Measurements from ENCODE around the gene ZBTB3. TPM values are rescaled to one million over a fixed set of nuclear protein-coding genes. Genes with fewer than 3 reads are reported as not detected.
"Not testable (repeated sequence)": the region's sequence is repeated elsewhere in the genome, so short reads cannot be mapped to it uniquely, and the experiment has no call there.

Gene ZBTB3
- total RNA-seq, 2 experiments from 2014 or later, result 14.0 to 17.1 TPM

- DNase-seq (no peak), ATAC-seq (ENCODE audit: low read depth) (no peak)
- Mint-ChIP-seq H3K36me3 (peaks cover 3% of the 10 kb centered on the region), H3K4me1 (peaks cover 8% of the 10 kb centered on the region), H3K9me3 (no peaks in the 10 kb centered on the region), H3K27me3 (no peaks in the 10 kb centered on the region), H3K4me3 (no peak overlapping the region), H3K27ac (peak overlapping the region; percentile 7)
- POLR2A ChIA-PET, result interaction anchor here (0.6 kb wide), 1 partner anchor 191 kb away, joined by 4 read pairs; no protein-coding TSS in a partner anchor
Measured at GRCh38 chr11:62782753-62783152, 28.8 kb upstream of the ZBTB3 start.

DNA sequence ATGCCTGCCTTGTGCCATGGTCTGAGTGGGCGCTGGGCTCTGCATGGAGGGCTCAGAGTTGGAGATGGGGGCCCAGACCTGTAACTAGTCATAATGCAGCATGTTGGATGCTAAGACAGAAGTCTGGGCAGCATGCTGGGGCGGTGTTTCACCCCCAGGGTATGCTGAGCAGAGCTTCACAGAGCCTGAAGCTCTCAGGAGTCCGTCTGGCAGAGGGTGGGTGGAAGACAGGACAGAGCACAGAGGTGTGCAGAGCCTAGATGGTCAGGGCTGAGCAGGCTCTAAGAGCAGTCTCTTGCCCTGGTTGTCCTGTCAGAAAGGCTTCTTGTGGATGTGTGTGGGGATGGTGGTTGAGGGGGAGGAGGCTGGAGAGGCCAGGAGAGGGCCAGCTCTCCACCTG is 24.5 kb upstream of the ZBTB3 start:
- POLR2A ChIA-PET, result interaction anchor here (1.3 kb wide), 1 partner anchor 28 kb away, joined by 3 read pairs; no protein-coding TSS in a partner anchor
- no peak for ATAC-seq (ENCODE audit: low read depth)
- peak overlapping the region; percentile 49 for H3K27ac Mint-ChIP-seq
- no peak for DNase-seq
- H3K27me3 Mint-ChIP-seq, result no peaks in the 10 kb centered on the region
- H3K9me3 Mint-ChIP-seq, result no peaks in the 10 kb centered on the region
- H3K4me3 Mint-ChIP-seq, result no peak overlapping the region
- H3K4me1 Mint-ChIP-seq, result peaks cover 9% of the 10 kb centered on the region
- H3K36me3 Mint-ChIP-seq, result peaks cover 8% of the 10 kb centered on the region

GRCh38 chr11:62777389-62777788 is 23.4 kb upstream of the ZBTB3 start:
- Mint-ChIP-seq H3K4me3 (no peak overlapping the region), H3K36me3 (peaks cover 8% of the 10 kb centered on the region), H3K27me3 (no peaks in the 10 kb centered on the region), H3K27ac (peak overlapping the region; percentile 75), H3K9me3 (no peaks in the 10 kb centered on the region), H3K4me1 (peaks cover 9% of the 10 kb centered on the region)
- DNase-seq (no peak), ATAC-seq (ENCODE audit: low read depth) (no peak)
- POLR2A ChIA-PET, result interaction anchor here (0.7 to 4.3 kb wide), 5 partner anchors 8 to 166 kb away, joined by 3 to 23 read pairs (median 4); partner anchors contain the start of gene LBHD1

DNA sequence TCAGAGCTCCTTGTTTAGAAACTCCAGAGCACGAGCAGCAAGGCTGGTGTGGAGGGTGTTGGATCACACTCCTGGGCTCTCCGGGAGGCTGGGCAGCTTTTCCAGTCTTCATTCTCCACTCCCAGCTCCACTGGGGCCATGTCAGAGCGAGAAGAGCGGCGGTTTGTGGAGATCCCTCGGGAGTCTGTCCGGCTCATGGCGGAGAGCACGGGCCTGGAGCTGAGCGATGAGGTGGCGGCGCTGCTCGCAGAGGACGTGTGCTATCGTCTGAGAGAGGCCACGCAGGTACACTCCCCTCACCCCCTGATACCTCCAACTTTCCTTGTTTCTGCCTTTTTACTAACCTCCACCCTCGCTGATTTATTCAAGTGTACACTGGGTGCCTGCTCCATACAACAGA is 21.7 kb upstream of the ZBTB3 start:
- no peak for ATAC-seq (ENCODE audit: low read depth)
- Mint-ChIP-seq H3K4me1 (peaks cover 10% of the 10 kb centered on the region), H3K27me3 (no peaks in the 10 kb centered on the region), H3K36me3 (peaks cover 8% of the 10 kb centered on the region), H3K27ac (no peak overlapping the region), H3K4me3 (no peak overlapping the region), H3K9me3 (no peaks in the 10 kb centered on the region)
- POLR2A ChIA-PET, result interaction anchor here (1.2 to 4.3 kb wide), 4 partner anchors 10 to 103 kb away, joined by 4 to 23 read pairs (median 10); partner anchors contain the start of genes LBHD1 and WDR74
- no peak for DNase-seq

DNA sequence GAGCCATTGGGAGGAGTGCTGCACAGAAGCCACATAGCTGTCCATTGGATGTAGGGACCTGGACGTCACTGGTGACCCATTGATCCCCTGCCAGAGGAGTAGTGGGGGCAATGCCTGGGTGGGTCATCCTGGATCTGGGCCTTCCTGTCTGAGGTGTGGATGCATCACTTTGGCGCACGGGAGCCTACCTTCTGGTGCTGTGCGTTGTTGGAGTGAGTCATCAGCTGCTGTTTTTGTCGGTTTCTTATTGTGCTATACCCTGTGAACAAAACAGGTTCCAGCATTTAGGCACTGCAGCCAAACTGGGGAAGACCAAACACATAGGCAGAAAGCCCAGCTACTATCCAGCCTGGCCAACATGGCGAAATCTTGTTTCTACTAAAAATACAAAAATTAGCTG is 20.4 kb upstream of the ZBTB3 start:
- Mint-ChIP-seq H3K4me3 (no peak overlapping the region), H3K27ac (no peak overlapping the region), H3K9me3 (no peaks in the 10 kb centered on the region), H3K4me1 (peaks cover 18% of the 10 kb centered on the region), H3K27me3 (no peaks in the 10 kb centered on the region), H3K36me3 (peaks cover 8% of the 10 kb centered on the region)
- no peak for DNase-seq
- POLR2A ChIA-PET, result interaction anchor here (0.6 to 4.3 kb wide), 8 partner anchors 11 to 107 kb away, joined by 3 to 23 read pairs (median 4); partner anchors contain the start of genes LBHD1, POLR2G, SLC3A2 and WDR74
- no peak for ATAC-seq (ENCODE audit: low read depth)

GRCh38 chr11:62771144-62772021 is 17.4 kb upstream of the ZBTB3 start, which contains the start of gene TAF6L:
Gene TAF6L, plus strand, starts transcription at chr11:62771396. Its CDS starts 4,388 bp downstream, at chr11:62775784.
- ATAC-seq (ENCODE audit: low read depth) (peak; percentile 83), DNase-seq (peak; percentile 95)
- Mint-ChIP-seq H3K27ac (peak within 1 kb of the TSS; percentile 94), H3K36me3 (peaks cover 6% of the 10 kb centered on the region), H3K9me3 (no peaks in the 10 kb centered on the region), H3K4me1 (peaks cover 13% of the 10 kb centered on the region), H3K27me3 (no peaks in the 10 kb centered on the region), H3K4me3 (peak within 1 kb of the TSS; percentile 92)
- POLR2A ChIA-PET, result interaction anchor here (0.7 to 3.9 kb wide), 14 partner anchors 10 to 110 kb away, joined by 3 to 47 read pairs (median 6); partner anchors contain the start of genes C11orf98, CSKMT, HNRNPUL2 and POLR2G

DNA sequence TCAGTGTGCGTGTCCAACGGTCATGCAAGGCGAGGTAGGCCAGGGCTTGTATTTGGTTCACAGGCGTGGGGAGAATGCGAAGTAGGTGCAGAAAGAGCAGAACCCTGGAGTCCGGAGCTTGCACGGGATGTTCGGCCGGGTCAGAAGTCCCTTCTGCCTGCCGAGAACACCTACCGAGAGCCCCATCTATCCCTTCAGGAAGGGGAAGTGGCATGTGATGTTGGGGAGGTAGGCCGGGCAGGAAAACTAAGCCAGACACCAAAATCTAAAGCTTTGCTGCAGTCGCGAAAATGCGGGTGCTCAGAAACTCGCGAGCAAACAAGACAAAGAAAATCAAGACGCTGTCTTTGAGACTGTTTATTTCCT is 16.8 kb upstream of the ZBTB3 start:
- POLR2A ChIA-PET, result interaction anchor here (0.7 to 3.9 kb wide), 12 partner anchors 9 to 110 kb away, joined by 3 to 47 read pairs (median 10); partner anchors contain the start of genes C11orf98, CSKMT, HNRNPUL2 and POLR2G
- peak; percentile 55 for DNase-seq
- H3K36me3 Mint-ChIP-seq, result peaks cover 4% of the 10 kb centered on the region
- ATAC-seq (ENCODE audit: low read depth), result no peak
- no peaks in the 10 kb centered on the region for H3K9me3 Mint-ChIP-seq
- peak overlapping the region; percentile 94 for H3K27ac Mint-ChIP-seq
- peaks cover 13% of the 10 kb centered on the region for H3K4me1 Mint-ChIP-seq
- no peaks in the 10 kb centered on the region for H3K27me3 Mint-ChIP-seq
- H3K4me3 Mint-ChIP-seq, result peak overlapping the region; percentile 92

- Mint-ChIP-seq H3K4me1 (peaks cover 12% of the 10 kb centered on the region), H3K27ac (peak overlapping the region; percentile 89), H3K4me3 (peak overlapping the region; percentile 91)
- not testable (repeated sequence) for DNase-seq; ATAC-seq (ENCODE audit: low read depth); H3K36me3 Mint-ChIP-seq; H3K27me3 Mint-ChIP-seq; H3K9me3 Mint-ChIP-seq
- POLR2A ChIA-PET, result interaction anchor here (0.9 to 3.4 kb wide), 13 partner anchors 10 to 121 kb away, joined by 3 to 39 read pairs (median 7); partner anchors contain the start of genes C11orf98, CSKMT, HNRNPUL2 and LBHD1
Measured at GRCh38 chr11:62760867-62761227, 6.9 kb upstream of the ZBTB3 start.

- Mint-ChIP-seq H3K36me3 (peaks cover 3% of the 10 kb centered on the region), H3K4me3 (no peak overlapping the region), H3K27ac (no peak overlapping the region), H3K27me3 (peaks cover 4% of the 10 kb centered on the region), H3K4me1 (peaks cover 22% of the 10 kb centered on the region), H3K9me3 (no peaks in the 10 kb centered on the region)
- DNase-seq (no peak), ATAC-seq (ENCODE audit: low read depth) (no peak)
- POLR2A ChIA-PET, result interaction anchor here (1.2 to 3.0 kb wide), 2 partner anchors 9 to 29 kb away, joined by 4 to 13 read pairs; partner anchors contain the start of gene TMEM179B
Measured at GRCh38 chr11:62757846-62758788, 4.2 kb upstream of the ZBTB3 start.

DNA sequence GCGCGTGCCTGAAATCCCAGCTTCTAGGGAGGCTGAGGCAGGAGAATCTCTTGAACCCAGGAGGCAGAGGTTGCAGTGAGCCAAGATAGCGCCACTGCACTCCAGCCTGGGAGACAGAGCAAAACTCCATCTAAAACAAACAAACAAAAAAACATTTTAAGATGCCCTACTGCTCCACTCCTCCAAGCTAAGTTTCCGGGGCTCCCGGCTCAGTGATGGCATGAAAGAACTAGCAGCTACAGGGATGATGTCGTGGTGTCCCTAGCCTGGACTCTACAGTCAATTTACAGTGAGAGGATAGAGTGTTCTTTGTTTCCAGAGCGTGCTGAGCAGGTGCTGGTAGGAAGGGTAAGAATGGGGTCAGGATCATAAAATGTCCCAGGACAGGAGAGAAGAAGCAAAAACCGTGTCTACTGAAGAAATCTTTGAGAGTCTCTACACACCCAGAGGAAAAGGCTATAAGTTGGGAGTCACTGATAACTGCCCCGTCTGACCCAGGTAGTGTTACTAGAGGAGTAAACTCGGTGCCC is 1.2 kb upstream of the ZBTB3 start:
- no peaks in the 10 kb centered on the region for H3K36me3 Mint-ChIP-seq
- POLR2A ChIA-PET, result interaction anchor here (1.3 to 6.2 kb wide), 7 partner anchors 16 to 181 kb away, joined by 3 to 73 read pairs (median 15); partner anchors contain the start of genes C11orf98, CSKMT, EEF1G and HNRNPUL2
- H3K4me3 Mint-ChIP-seq, result peak overlapping the region; percentile 96
- no peak for ATAC-seq (ENCODE audit: low read depth)
- H3K9me3 Mint-ChIP-seq, result no peaks in the 10 kb centered on the region
- H3K4me1 Mint-ChIP-seq, result peaks cover 20% of the 10 kb centered on the region
- H3K27ac Mint-ChIP-seq, result no peak overlapping the region
- no peak for DNase-seq
- H3K27me3 Mint-ChIP-seq, result peaks cover 4% of the 10 kb centered on the region

DNA sequence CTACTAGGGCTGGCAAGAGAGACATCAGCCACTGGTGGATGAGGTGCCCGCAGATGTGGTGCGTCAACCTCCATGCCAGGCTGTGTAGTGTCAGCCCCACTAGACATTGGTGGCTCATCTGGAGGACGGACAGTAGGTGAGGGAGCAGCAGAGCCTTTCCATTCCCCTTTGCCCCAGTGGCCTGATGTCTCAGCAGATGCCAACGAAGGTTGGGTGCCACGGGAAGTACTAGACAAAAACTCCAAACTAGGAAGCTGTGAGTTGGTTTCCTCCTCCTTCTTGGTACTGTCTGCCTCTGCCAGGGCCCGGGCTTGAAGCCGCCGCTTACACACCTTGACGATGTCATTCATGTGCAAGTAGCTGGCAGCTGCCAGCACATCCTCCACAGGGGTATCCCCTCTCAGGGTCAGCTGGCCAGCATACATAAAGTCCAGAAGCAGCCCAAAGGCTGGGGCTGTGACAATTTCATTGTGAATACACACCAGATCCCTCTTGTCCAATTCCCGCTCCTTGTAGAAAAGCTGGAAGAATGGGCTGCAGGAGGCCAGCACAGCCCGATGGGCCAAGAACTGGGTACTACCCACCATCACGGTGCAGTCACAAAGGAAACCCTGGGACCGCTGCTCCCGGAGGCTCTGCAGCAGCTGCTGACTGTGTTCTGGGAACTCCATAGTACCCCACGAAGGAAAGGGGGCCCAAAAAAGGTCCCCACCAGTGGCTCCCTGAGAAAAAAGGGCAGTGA is 795 bp downstream of the ZBTB3 start:
- H3K4me1 Mint-ChIP-seq, result peaks cover 29% of the 10 kb centered on the region
- H3K36me3 Mint-ChIP-seq, result peaks cover 3% of the 10 kb centered on the region
- POLR2A ChIA-PET, result interaction anchor here (0.5 to 6.2 kb wide), 35 partner anchors 8 to 179 kb away, joined by 3 to 73 read pairs (median 6); partner anchors contain the start of genes C11orf98, CSKMT, EEF1G and HNRNPUL2
- peak overlapping the region; percentile 98 for H3K27ac Mint-ChIP-seq
- no peaks in the 10 kb centered on the region for H3K9me3 Mint-ChIP-seq
- DNase-seq, result no peak
- H3K4me3 Mint-ChIP-seq, result peak overlapping the region; percentile 96
- H3K27me3 Mint-ChIP-seq, result no peaks in the 10 kb centered on the region
- no peak for ATAC-seq (ENCODE audit: low read depth)

Data from activated naive CD8-positive, alpha-beta T cell treated with anti-CD3 and anti-CD28 coated beads, Interleukin-2, amount 10 ng/mL, durations not matched to agents 7 days and 5 days (primary cell).